HG03025 (cell line): ENCODE measurements around the gene TTC21A.
"Not testable (repeated sequence)": the region's sequence is repeated elsewhere in the genome, so short reads cannot be mapped to it uniquely, and the experiment has no call there.

Source experiments
- ATAC-seq: cut with Tn5 transposase; IDR thresholded peaks from one replicate; pipeline ENCODE4 v1.9.1; 2021; ENCODE audit warnings: mild to moderate bottlenecking, moderate library complexity; ENCODE audit not compliant: unreplicated experiment, low FRiP score

Gene TTC21A

DNA sequence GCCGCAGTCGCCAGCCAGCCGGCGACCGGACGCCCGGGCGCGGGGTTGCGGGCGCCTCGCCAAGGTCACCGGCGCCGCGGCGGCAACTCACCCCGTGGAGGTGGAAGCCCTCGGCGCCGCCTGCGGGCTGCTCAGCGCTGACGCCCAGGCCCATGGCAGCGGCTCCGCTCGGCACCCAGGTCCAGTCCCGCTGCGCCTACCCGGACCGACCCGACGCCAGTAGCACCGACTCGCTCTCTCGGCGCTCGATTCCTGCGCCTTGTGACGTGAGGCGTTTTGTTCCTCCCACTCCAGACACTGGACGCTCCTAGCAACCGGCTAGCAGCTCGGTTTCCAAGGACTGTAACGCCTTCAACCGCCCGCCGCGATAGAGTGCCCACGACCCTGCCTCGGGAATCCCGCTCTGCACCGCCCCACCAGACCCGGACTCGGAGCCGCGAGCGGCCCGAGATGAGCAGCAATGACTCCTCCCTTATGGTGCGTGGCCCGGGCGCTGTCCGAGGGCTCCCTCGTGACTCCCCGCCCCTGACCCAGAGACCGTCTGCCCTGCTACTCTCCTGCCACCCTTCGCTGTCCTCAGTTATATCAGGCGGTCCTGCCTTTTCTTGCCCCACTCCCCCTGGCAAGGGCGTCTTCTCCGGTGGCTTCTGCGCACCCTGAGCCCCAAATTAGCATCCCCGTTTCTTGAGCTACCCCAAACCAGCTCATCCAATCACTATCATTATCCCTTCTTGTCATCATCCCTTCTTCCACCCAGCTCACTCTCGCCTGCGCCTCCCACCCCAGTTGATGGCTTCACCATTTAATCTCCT is at the start of gene TTC21A, which contains the start of gene GORASP1:
Gene TTC21A (plus strand): TSS at position 293 of the 812 bp plus-strand sequence. CDS start 158 bp downstream, at position 451.
Gene GORASP1 (minus strand): TSS at position 240 of the 812 bp plus-strand sequence. CDS start 86 bp downstream, at position 154.
- peak; percentile 57 for ATAC-seq

- ATAC-seq: not testable (repeated sequence)
These were observed 46.3 kb upstream of the TTC21A start for GRCh38 chr3:39061228-39061627.

DNA sequence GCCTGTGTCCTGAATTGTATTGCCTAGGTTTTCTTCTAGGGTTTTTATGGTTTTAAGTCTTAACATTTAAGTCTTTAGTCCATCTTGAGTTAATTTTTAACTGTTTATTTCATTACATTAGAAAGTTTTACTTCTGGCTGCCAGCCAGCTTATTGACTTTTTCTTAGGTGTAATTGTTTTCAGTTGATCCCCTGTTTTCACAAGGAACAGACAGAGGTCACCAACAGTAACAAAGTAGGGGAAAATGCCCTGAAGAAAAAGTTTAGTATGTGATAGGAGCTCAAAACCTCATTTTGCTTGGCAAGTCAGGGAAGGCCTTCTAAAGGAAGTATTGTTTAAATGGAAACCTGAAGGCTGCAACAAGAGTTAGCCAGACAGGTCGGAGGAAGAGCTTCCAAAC is 45.3 kb upstream of the TTC21A start:
- no peak for ATAC-seq

DNA sequence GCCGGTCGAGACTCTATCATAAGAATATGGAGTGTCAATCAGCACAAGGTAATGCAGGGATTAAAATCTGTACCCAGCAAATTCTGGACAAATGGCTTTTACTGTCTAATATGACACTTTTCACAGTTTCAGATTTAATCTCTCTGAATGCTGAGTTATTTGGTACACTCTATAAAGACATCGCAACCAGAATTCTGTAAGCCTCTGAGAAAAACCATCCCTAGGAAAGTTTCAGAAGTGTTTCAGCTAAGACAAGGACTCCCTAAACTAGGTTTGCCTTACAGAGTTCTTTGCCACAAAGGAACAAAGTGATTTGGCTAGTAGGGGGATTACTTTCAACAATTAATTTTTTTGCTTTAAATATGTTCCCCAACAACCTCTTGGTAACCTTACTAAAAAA is 44.3 kb upstream of the TTC21A start:
- ATAC-seq: no peak

- no peak for ATAC-seq
These were observed 42.8 kb upstream of the TTC21A start for GRCh38 chr3:39064646-39065045.

- peak; percentile 93 for ATAC-seq
These were observed 42.3 kb upstream of the TTC21A start for GRCh38 chr3:39065197-39065596.

- no peak for ATAC-seq
These were observed 40.2 kb upstream of the TTC21A start for GRCh38 chr3:39067286-39067685.

DNA sequence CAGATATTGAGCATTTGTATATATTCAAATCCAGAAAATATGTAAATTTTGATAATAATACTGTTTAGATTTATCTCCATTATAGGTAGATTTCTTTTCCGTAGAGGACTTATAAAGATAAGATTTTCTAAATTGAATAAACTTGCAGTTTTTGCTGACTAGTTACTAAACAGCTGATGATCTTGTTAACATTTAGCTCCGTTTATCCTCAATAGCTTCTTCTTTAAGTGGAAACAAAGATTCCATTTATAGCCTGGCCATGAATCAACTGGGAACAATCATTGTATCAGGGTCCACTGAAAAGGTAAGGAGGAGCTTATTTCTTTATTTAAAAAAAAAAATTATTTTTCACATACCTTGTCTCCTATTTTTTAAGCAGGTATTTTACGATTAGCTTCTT is 38.9 kb upstream of the TTC21A start:
- no peak for ATAC-seq

- ATAC-seq: no peak
These were observed 31.6 kb upstream of the TTC21A start for GRCh38 chr3:39075910-39076309.

- ATAC-seq: no peak
These were observed 27.9 kb upstream of the TTC21A start for GRCh38 chr3:39079530-39079929.

DNA sequence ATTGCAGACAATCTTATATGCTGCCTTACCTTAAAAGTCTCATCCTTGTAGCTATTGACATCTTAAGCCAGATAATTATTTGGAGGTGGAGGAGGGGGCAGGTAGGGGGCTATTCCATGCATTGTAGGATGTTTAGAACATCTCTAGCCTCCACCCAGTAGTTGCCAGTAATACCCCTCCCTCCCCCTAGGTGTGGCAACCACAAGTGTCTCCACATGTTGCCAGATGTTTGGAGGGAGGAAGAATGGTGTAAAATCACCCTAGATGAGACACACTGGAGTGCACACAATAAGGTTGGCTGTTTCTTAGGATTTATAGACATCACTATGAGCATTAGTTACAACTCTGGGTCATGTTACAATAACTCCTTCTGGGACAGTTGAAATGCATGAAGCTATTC is 27.5 kb upstream of the TTC21A start:
- ATAC-seq: no peak

- ATAC-seq: no peak
These were observed 24.7 kb upstream of the TTC21A start for GRCh38 chr3:39082666-39083313.

DNA sequence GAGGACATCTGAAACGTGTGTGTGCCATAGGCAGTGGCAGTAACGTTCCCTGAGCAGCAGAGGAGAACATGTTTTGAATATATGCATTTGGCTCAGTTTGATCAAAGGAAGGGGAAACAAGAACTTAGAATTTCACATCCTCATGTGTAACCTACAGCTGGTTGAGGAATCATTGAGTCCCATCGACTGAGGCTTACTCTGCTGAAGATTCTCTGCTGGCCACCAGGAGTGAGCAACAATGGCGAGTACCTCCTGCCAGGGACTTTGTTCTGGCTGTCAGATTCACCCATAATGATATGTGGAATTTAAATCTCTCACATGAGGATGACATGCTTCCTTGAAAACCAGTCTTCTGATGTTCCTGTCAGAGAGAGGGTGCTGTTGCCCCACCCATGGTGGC is 21.3 kb upstream of the TTC21A start:
- ATAC-seq: peak; percentile 75

DNA sequence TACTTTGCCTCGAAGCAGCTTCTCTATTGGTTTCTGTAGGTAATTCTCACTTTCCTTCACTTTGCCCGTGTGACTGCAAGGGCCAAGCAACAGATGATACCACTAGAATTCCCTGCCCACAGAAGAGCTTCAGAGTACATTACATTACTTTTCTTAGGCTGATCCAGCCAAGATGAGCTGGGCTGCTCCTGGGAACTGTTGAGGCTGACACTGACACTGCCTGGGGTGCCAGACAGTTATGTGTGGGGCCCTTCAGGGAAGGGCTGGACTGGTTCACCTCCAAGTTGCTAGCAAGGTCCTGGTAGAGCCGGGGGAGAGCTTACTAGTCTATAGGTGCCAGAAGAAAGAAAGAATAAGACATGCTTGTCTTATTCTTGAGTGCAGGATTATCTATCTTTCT is 19.0 kb upstream of the TTC21A start:
- ATAC-seq: no peak

DNA sequence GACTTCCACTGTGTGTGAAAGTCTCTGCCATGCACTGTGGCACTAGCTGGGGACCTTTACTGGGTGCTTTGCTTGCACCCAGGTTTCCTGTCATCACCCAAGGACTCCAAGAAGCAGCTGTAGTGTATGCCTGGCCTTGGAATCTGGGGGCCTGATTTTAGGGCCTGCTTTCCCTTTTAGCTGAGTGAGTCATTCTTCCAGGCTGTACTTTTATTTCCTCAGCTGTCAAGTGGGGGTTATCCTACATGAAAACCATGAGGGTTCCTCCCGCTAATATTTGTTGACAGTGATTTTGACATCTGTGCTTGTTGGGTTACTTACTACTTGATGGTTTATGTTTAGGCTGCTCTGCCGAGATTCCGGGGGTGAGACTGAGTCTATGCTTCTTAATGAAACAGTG is 18.6 kb upstream of the TTC21A start:
- ATAC-seq: no peak

DNA sequence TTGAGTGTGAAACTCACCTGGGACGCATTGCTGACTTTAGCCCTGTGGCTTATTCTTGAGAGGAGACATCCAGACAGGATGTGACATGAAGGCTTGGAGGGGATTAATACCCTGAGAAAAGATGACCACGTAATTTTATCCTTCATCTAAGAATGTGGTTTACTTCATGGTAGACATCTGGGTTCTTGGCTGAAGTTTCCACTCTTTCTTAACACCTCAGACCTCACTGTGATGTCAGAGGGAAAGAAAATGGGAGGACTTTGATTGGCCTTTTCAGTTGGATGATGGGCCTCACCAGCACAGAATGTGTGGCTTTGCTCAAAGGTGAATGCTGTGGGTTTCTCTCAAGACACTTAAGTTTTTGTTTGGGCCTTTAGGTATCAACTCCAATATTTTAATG is 16.6 kb upstream of the TTC21A start:
- ATAC-seq: no peak

- ATAC-seq: no peak
These were observed 12.4 kb upstream of the TTC21A start for GRCh38 chr3:39094851-39095677.

GRCh38 chr3:39095778-39096177 is 11.7 kb upstream of the TTC21A start:
- ATAC-seq: no peak

DNA sequence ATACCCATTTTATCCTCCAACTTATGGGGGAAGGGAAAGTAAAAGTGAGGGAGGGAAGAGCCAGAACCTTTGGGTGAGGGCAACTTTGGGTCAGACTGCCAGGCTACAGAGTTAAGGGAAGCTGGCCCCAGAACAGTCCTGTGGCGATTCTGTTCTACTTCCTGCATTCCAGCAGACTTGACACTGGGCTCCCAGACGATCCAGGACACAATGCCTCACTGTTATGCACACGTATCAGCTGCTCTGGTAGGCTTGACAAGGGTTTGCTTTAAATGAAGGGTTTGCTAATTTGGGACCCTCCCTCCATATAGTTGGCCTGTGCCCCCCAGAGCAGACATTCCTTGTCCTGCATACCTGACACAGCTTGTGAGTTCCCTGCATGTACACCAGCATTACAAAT is 10.7 kb upstream of the TTC21A start:
- no peak for ATAC-seq

DNA sequence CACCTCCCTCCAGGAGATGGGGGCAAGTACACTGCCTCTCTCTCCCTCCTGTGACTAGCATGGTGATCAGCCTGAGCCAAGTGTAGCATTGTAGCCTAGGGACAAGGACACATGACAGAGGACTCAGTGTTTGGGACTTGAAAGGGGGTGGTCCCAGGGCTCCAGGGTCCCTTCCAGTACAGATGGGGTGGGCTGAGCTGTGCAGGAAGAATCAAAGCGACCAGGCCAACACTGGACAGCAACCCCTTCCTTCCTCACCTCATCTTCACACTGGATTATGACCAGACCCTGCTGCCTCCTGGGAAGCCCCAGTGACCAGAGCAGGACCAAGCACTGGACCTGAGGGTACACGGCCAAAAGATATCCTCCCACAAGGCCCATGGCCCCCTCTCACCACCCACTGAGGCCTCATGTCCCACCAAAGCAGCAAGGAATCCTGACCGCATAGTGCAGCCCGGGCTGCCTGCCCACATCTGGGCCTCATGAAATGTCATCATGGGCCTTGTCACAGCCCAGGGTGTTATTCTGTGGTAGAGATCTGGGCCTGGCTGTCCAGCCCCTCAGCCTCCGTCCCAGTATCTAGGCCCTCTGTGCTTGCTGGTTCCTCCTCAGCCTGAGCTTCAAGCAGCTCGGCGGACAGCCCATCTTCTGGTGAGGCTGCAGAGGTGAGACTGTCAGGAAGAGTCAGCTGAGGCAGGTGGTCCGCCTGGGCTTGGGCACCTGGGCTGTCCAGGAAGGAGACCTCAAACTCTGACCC is 9.6 kb upstream of the TTC21A start:
- ATAC-seq: no peak
